K562 treated with DMSO at 1 percent for 24 hours (cell line): ENCODE measurements around the gene ATP8A1. TPM values are rescaled to one million over a fixed set of nuclear protein-coding genes. Genes with fewer than 3 reads are reported as not detected.

Experiments used
- total RNA-seq: library from RNA; unstranded; fragments of 300-600 nt; gene quantifications from 2 replicates; pipeline ENCODE4 v1.2.3, GENCODE V29; 2022; ENCODE audit warnings: low read depth; ENCODE audit not compliant: insufficient read depth

Gene ATP8A1
- 0.54 and 5.9 TPM in 2 replicates for total RNA-seq

GRCh38 chr4:42656944-42657792 is at the start of gene ATP8A1:
ATP8A1 (minus strand) TSS chr4:42657105; CDS start chr4:42656873, 232 bp downstream.

GRCh38 chr4:42396752-42397634 is 259.9 kb downstream of the ATP8A1 start, which contains the start of gene SHISA3:
SHISA3 (plus strand) TSS chr4:42397488; CDS start chr4:42398057, 569 bp downstream.

Other genes starting within 250 kb of the ATP8A1 start
- not detected in 2 replicates for gene GRXCR1, start 235.6 kb upstream of the ATP8A1 start, total RNA-seq